T follicular helper cell (primary cell): ENCODE results near the gene PAGE2B.
"Not testable (repeated sequence)": the region's sequence is repeated elsewhere in the genome, so short reads cannot be mapped to it uniquely, and the experiment has no call there.

Experiments
- DNase-seq: peaks from one replicate; pipeline ENCODE4 v3.0.0-alpha.2; 2020; ENCODE audit warnings: low read depth

The PAGE2B gene

DNA sequence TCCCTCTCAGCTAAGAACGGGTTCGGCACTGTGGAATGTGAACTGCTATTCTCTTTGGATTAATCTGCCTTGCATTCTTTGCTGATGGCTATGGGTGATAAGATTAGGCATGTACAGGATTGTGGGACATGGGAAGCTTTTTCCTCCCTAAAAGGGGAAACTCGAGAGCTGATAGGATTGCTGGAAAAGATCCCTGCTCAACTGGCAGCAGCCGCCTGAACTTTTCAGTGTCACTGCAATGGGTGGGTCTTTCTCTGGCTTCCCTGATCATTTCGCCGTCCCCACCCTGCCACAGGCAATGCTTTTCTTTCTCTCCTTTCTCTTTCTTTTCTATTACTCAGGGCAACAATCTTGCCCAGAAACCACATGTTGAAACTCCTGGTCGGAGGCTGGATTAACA lies 34.5 kb downstream of the PAGE2B start:
- no peak for DNase-seq

DNA sequence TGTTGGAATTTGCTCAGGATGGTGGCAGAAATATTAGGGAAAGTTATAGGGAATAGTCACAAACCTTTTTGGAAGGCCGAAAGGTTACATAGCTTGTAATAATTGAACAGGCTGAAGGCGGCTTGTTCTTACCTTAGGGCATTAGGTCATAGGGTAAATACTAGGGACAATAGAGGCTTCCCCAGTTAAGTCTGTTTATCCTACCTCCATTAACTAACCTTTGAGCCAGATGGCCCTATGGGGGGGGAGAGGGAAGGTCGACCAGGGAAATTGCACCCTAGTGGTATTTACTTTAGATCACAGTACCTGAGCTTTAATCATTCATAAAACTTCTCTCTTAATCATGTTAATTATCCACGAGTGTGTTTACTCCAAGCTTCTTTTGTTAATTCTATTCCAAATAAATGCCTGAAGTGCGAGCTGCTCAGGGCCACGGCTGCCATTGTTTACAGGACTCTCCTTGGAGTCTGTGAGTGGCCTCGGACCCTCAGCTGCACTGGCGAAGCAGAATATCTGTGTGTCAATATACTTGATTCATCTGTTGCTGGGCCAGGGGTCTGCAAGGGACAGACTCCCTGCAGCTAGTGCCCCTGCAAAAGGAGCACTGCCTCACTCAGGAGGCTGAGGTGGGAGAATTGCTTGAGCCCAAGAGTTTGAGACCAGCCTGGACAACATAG lies 36.9 kb downstream of the PAGE2B start:
- no peak for DNase-seq

DNA sequence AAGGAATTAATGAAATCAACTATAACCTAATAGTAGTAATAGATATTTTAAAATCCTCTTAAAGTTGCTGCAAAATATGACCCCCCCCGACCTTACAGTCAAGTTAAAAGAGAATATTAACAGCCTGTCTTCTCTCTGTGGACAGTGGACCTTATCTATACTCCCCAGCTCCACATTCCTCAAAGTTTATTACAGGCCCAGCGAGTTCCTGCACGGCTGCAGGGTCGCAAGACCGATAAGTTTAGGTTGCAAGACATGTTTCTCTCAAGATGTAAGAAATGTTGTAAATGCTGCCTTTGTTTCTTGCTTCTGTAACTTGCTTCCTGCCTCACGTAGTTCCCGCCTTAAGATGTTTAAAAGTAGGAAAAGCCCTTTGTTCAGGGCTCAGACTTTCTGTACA lies 41.8 kb downstream of the PAGE2B start:
- DNase-seq, result not testable (repeated sequence)

DNA sequence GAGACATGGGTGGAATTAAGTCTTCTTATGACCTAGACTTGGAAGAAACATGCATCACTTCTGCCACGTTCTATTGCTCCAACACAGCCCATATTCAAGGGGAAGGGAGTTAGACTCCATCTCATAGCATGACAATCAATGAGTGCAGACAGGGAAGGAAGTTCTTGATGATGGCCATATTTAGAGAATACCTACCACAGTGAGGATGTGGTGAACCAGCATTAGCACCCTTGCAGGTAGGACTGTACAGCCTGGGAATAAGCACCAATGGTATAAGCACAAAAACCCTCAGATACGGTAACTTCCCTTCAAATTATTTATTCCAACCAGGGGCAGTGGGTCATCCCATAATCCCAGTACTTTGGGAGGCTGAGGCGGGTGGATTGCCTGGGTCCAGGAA lies 43.7 kb downstream of the PAGE2B start:
- no peak for DNase-seq

DNA sequence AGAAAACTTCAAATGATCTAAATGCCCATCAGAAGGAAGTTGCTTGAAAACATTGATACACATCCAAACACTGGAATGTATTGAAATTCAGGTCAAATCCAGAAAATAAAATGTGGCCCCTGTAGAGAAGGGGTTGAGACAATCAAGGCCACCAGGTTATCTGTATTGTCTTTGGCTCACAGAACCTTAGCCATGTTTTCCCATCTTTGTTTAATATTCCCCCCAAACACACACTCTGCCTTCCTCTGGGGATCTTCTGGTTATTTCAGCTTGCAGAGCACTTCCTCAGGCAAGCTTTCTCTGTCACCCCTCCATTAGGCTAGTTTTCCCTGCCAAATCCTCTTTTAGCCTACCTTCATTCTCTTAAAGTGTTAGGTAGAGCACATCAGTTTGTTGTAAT lies 44.4 kb downstream of the PAGE2B start:
- no peak for DNase-seq

DNA sequence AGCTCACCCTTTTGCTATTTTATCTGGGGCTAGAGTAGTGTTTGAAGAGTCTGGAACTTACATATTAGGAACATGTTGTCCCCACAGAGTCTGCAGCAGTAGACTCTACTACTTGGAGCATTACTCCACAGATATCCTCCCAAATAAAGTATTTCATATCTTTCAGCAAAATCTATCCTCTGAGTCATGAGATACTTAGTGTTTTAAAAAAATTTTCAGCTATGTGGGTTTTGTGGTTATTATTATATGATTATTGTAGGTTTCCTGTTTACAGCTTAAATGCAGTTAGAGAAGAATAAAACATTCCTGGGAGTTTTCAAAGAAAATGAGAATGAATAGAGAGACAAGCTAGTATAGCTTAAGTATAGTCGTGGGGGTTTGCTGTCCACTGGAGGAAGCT lies 44.9 kb downstream of the PAGE2B start:
- no peak for DNase-seq

DNA sequence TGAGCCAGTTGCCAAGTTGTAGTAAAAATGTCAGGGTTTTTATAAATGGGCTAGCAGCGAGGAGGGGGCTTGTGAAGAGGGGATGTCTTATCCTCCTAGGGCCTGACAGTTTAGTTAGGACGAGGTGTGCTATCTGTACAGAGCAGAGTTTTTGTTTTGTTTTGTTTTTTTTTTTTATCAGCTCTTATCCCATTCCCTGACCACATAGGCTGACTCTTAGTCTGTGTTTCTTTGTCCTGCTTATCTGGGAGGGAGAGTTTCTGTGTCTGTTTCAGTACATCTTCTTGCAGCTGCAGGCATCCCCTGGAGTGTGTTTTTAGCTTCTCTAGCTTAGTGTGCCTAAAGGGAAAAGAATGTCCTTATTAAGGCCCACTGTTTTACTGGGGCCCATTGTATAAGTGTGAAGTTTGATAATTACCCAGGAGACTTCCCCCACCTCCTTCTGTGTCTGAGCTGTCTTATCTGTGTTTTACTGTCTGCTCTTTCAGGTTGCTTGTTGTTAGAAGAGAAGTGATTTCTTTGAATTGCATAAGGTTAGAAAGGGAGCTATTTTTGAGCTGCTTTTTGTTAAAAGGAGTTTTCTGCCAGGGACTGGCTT lies 46.0 kb downstream of the PAGE2B start:
- DNase-seq, result no peak

DNA sequence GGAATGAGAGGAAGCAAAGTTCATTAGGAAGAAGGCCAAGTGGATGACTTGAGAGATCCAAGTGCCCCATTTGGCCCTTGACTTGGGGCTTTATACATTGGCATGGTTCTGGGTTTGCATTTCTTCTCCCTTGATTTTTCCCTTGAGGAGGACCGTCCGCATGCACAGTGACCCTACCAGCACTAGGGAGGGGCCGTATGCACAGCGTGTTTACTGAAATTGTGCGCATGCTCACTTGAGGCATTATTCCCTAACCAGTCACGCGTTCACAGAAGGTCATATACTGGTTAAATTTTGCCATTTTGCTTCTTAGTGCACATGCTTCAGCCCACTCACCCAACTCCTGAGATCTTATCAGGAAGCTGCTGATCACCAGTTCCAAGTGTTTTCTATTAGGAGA lies 49.1 kb downstream of the PAGE2B start:
- no peak for DNase-seq

DNA sequence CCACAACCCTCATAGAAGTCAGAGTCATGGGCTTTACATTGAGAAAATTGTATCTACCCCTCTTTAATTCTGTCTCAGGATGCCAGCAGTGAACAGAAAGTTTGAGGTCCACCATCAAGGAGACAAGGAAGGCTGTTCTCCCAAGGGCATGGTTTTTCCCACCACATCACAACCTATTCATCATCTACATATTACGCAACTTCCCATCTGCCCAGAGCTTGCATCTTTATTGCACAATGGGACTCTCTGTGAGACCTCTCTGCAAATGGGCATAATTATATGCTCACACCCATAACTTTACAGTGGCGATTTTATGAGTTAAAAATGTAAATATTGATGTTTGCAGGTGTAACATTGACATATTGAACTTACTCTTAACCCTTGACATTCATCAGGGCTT lies 52.9 kb downstream of the PAGE2B start:
- no peak for DNase-seq
